ENCODE measurements around the gene PCSK9.

- TF ChIP-seq BHLHE40 (IDR thresholded peaks at IDR 0.05; ENCODE audit: borderline replicate concordance) = no peak
- TF ChIP-seq SUZ12 (IDR thresholded peaks at IDR 0.05) = no peak
- TF ChIP-seq TARDBP (IDR thresholded peaks at IDR 0.05) = no peak
- TF ChIP-seq ZNF384 (IDR thresholded peaks at IDR 0.05) = no peak
Observed at GRCh38 chr1:55107101-55107500, 67.8 kb downstream of the PCSK9 start.
